ENCODE data around the gene LILRB3. TPM values are rescaled to one million over a fixed set of nuclear protein-coding genes. Genes with fewer than 3 reads are reported as not detected.
"Not testable (repeated sequence)": the region's sequence is repeated elsewhere in the genome, so short reads cannot be mapped to it uniquely, and the experiment has no call there.

LILRB3 gene
- not detected for polyA plus RNA-seq (2013, experiment 1 of 2)
- polyA plus RNA-seq (2013, experiment 2 of 2), result not detected

DNA sequence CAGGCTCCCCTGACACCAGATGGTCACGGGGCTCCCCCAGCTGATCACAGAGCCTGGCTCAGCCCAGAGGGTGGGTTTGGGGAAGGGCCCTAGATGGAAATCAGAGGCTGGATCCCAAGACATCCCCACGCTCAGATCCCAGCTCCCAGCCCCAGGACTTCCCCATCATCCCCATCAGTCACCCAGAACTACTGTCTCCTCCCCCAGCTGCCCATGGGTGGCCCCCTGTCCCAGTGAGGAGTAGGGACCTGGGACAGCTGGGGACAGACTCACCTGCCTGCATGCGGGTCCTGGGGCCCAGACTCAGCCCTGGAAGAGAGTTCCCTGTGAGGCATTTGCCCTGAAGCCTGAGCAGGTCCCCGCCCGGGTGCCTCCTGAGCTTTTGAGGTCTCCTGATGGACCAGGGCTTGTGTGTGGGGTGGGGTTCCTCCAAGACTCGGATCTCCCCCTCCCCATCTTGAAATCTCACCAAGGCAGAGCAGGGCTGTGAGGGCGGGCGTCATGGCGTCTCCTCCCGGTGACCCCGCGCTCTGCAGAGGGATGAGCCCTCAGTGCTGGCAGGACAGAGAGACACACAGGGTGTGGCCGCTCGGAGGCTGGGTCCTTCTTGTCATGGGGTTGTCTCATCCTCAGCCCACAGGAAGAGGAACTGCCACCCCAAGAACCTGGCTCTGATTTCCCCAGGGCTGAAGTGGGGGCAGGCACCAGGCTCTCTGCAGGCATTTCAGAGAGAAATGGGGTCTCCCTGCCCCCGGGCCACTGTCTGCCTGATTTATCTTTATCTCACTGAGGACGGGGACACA, at the start of gene LILRB3:
Gene LILRB3 (minus strand): TSS at position 534 of the 803 bp plus-strand sequence. CDS start 31 bp downstream, at position 503.
- not testable (repeated sequence) for H2AK5ac ChIP-seq (ENCODE audit: low read length, severe bottlenecking); H4K91ac ChIP-seq (ENCODE audit: low read length); DNase-seq; H3K23ac ChIP-seq (ENCODE audit: low read length in 2 of 2); H2BK12ac ChIP-seq (ENCODE audit: low read length in 2 of 2); H3K4ac ChIP-seq (ENCODE audit: low read depth in 1 of 2, low read length in 2 of 2); H3K79me1 ChIP-seq (replicated peaks; ENCODE audit: low read length, poor library complexity, severe bottlenecking); H3K9me3 ChIP-seq (ENCODE audit: control insufficient read depth, low read length); H3K9ac ChIP-seq (ENCODE audit: low read length); H3K27ac ChIP-seq (ENCODE audit: low read length, poor library complexity, severe bottlenecking); H3K4me3 ChIP-seq (ENCODE audit: insufficient read depth in 1 of 2, low read depth in 1 of 2, low read length in 2 of 2); H2BK15ac ChIP-seq (ENCODE audit: low read depth, poor library complexity, severe bottlenecking); H2BK120ac ChIP-seq (ENCODE audit: low read depth, low read length); H2AFZ ChIP-seq (ENCODE audit: low read depth, low read length); H3K4me2 ChIP-seq (ENCODE audit: low read length, poor library complexity, severe bottlenecking); H2BK5ac ChIP-seq (ENCODE audit: low read depth, low read length, poor library complexity, severe bottlenecking); H4K8ac ChIP-seq (ENCODE audit: low read length)
- H3K27me3 ChIP-seq (ENCODE audit: control insufficient read depth in 1 of 2, insufficient read depth in 1 of 2, low read length in 2 of 2), result peaks cover 4 to 19% of the 10 kb centered on the region in 2 experiments
- 91% methylated on average over 13 of the region's 16 CpGs for WGBS
- peak within 1 kb of the TSS in 1 of 2 experiments; percentile 0 for H3K18ac ChIP-seq (ENCODE audit: low read depth in 1 of 2, low read length in 2 of 2)
- peaks cover 18% of the 10 kb centered on the region for H3K4me1 ChIP-seq (ENCODE audit: control insufficient read depth, insufficient read depth, low read depth, low read length)
- peak within 1 kb of the TSS in 1 of 2 experiments; percentile 18 for H3K14ac ChIP-seq (ENCODE audit: low read length in 2 of 2)
- peaks cover 7 to 17% of the 10 kb centered on the region in 2 experiments for H3K36me3 ChIP-seq (ENCODE audit: control insufficient read depth in 1 of 2, insufficient read depth in 2 of 2, low read depth in 1 of 2, low read length in 2 of 2)

DNA sequence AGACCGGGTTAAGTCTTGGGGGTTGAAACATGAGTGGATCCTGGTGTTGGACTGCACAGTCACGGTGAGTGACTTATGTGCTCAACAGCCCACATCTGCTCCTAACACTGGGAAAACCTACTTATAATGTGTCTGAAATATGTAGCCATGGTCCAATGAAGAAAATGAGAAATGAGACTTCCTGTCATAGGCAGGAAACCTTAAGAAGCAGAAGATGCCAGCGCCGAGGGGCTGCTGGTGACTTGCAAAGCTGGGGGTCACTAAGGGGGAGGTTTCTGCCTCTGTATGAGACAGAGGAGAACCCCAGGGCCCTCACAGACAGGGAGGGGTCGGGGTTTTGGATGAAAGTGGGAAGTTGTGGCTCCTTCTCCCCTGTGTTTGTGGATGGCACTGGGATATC, 49.4 kb upstream of the LILRB3 start:
- H3K4me2 ChIP-seq (ENCODE audit: low read length, poor library complexity, severe bottlenecking); H3K79me1 ChIP-seq (replicated peaks; ENCODE audit: low read length, poor library complexity, severe bottlenecking); DNase-seq; H4K8ac ChIP-seq (ENCODE audit: low read length); H3K23ac ChIP-seq (ENCODE audit: low read length in 2 of 2); H3K18ac ChIP-seq (ENCODE audit: low read depth in 1 of 2, low read length in 2 of 2); H2BK15ac ChIP-seq (ENCODE audit: low read depth, poor library complexity, severe bottlenecking); H2BK12ac ChIP-seq (ENCODE audit: low read length in 2 of 2); H2AFZ ChIP-seq (ENCODE audit: low read depth, low read length); H3K9me3 ChIP-seq (ENCODE audit: control insufficient read depth, low read length); H2AK5ac ChIP-seq (ENCODE audit: low read length, severe bottlenecking); H2BK5ac ChIP-seq (ENCODE audit: low read depth, low read length, poor library complexity, severe bottlenecking); H3K9ac ChIP-seq (ENCODE audit: low read length); H3K36me3 ChIP-seq (ENCODE audit: control insufficient read depth in 1 of 2, insufficient read depth in 2 of 2, low read depth in 1 of 2, low read length in 2 of 2); H3K4me3 ChIP-seq (ENCODE audit: insufficient read depth in 1 of 2, low read depth in 1 of 2, low read length in 2 of 2); H3K4ac ChIP-seq (ENCODE audit: low read depth in 1 of 2, low read length in 2 of 2); H3K4me1 ChIP-seq (ENCODE audit: control insufficient read depth, insufficient read depth, low read depth, low read length); H2BK120ac ChIP-seq (ENCODE audit: low read depth, low read length); H3K14ac ChIP-seq (ENCODE audit: low read length in 2 of 2); H3K27ac ChIP-seq (ENCODE audit: low read length, poor library complexity, severe bottlenecking); H4K91ac ChIP-seq (ENCODE audit: low read length): not testable (repeated sequence)
- peaks cover 0 to 24% of the 10 kb centered on the region in 2 experiments for H3K27me3 ChIP-seq (ENCODE audit: control insufficient read depth in 1 of 2, insufficient read depth in 1 of 2, low read length in 2 of 2)
- WGBS, result 75% methylated on average over 4 of the region's 5 CpGs

DNA sequence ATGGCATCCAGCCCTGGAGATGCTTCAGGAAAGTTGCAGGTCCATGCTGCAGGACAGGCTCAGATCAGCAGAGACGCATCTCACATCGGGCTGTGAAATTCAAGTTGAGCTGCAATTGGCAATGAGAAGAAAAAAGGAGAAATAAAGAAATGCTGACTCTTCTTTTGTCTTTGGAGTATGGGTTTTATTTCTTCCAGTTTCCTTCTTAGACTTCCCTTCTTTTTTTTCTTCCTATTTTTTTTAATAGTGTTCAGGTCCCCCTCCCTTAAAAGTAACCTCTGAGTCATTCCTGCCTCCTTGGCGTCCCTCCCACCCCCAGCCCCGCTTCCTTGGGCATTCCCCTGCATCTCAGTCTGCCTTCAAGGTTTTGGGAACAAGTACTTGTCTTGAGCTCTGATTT, 48.8 kb upstream of the LILRB3 start:
- not testable (repeated sequence) for H2BK15ac ChIP-seq (ENCODE audit: low read depth, poor library complexity, severe bottlenecking); H3K4me2 ChIP-seq (ENCODE audit: low read length, poor library complexity, severe bottlenecking); DNase-seq; H2AK5ac ChIP-seq (ENCODE audit: low read length, severe bottlenecking); H3K18ac ChIP-seq (ENCODE audit: low read depth in 1 of 2, low read length in 2 of 2); H3K9ac ChIP-seq (ENCODE audit: low read length); H2AFZ ChIP-seq (ENCODE audit: low read depth, low read length); H3K4ac ChIP-seq (ENCODE audit: low read depth in 1 of 2, low read length in 2 of 2); H2BK120ac ChIP-seq (ENCODE audit: low read depth, low read length); H4K91ac ChIP-seq (ENCODE audit: low read length); H3K27ac ChIP-seq (ENCODE audit: low read length, poor library complexity, severe bottlenecking); H3K4me3 ChIP-seq (ENCODE audit: insufficient read depth in 1 of 2, low read depth in 1 of 2, low read length in 2 of 2); H2BK12ac ChIP-seq (ENCODE audit: low read length in 2 of 2); H3K79me1 ChIP-seq (replicated peaks; ENCODE audit: low read length, poor library complexity, severe bottlenecking); H3K14ac ChIP-seq (ENCODE audit: low read length in 2 of 2); H2BK5ac ChIP-seq (ENCODE audit: low read depth, low read length, poor library complexity, severe bottlenecking); H3K9me3 ChIP-seq (ENCODE audit: control insufficient read depth, low read length); H4K8ac ChIP-seq (ENCODE audit: low read length); H3K4me1 ChIP-seq (ENCODE audit: control insufficient read depth, insufficient read depth, low read depth, low read length); H3K36me3 ChIP-seq (ENCODE audit: control insufficient read depth in 1 of 2, insufficient read depth in 2 of 2, low read depth in 1 of 2, low read length in 2 of 2); H3K23ac ChIP-seq (ENCODE audit: low read length in 2 of 2)
- H3K27me3 ChIP-seq (ENCODE audit: control insufficient read depth in 1 of 2, insufficient read depth in 1 of 2, low read length in 2 of 2), result peaks cover 0 to 24% of the 10 kb centered on the region in 2 experiments
- WGBS, result 40% methylated on average over 1 of the region's 4 CpGs

DNA sequence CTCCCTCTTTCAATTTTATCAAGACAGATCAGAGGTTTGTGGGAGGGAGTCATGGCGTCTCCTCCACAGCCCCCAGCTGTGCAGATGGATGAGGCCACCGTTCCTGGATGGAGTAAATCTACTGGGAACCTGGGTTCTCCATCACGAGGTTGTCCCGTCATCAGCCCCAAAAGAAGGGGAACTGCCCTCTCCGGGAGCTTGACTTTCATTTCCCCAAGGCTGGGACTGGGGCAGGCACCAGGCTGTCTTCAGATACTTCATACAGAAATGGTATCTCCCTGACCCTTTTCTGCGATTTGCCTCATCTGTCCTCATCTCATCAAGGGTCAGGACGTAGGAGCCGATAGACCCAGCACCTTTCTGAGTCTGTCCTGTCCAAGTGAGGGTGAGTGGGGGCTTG, 48.3 kb upstream of the LILRB3 start:
- no peak overlapping the region for H3K27ac ChIP-seq (ENCODE audit: low read length, poor library complexity, severe bottlenecking)
- H3K4me3 ChIP-seq (ENCODE audit: insufficient read depth in 1 of 2, low read depth in 1 of 2, low read length in 2 of 2), result no peak overlapping the region
- 85% methylated on average over 8 of the region's 8 CpGs for WGBS
- no peaks in the 10 kb centered on the region for H3K4me1 ChIP-seq (ENCODE audit: control insufficient read depth, insufficient read depth, low read depth, low read length)
- no peak overlapping the region for H3K4ac ChIP-seq (ENCODE audit: low read depth in 1 of 2, low read length in 2 of 2)
- H3K9ac ChIP-seq (ENCODE audit: low read length), result no peak overlapping the region
- no peaks in the 10 kb centered on the region for H3K36me3 ChIP-seq (ENCODE audit: control insufficient read depth in 1 of 2, insufficient read depth in 2 of 2, low read depth in 1 of 2, low read length in 2 of 2)
- peaks cover 0 to 24% of the 10 kb centered on the region in 2 experiments for H3K27me3 ChIP-seq (ENCODE audit: control insufficient read depth in 1 of 2, insufficient read depth in 1 of 2, low read length in 2 of 2)
- no peak overlapping the region for H4K91ac ChIP-seq (ENCODE audit: low read length)
- no peak for DNase-seq
- no peak overlapping the region for H3K4me2 ChIP-seq (ENCODE audit: low read length, poor library complexity, severe bottlenecking)
- no peak overlapping the region for H2BK5ac ChIP-seq (ENCODE audit: low read depth, low read length, poor library complexity, severe bottlenecking)
- H4K8ac ChIP-seq (ENCODE audit: low read length), result no peak overlapping the region
- no peak overlapping the region for H3K23ac ChIP-seq (ENCODE audit: low read length in 2 of 2)
- H2BK12ac ChIP-seq (ENCODE audit: low read length in 2 of 2), result no peak overlapping the region
- no peak overlapping the region for H3K18ac ChIP-seq (ENCODE audit: low read depth in 1 of 2, low read length in 2 of 2)
- H3K79me1 ChIP-seq (replicated peaks; ENCODE audit: low read length, poor library complexity, severe bottlenecking), result no peaks in the 10 kb centered on the region
- no peak overlapping the region for H3K14ac ChIP-seq (ENCODE audit: low read length in 2 of 2)
- no peaks in the 10 kb centered on the region for H3K9me3 ChIP-seq (ENCODE audit: control insufficient read depth, low read length)
- H2BK120ac ChIP-seq (ENCODE audit: low read depth, low read length), result no peak overlapping the region
- H2AFZ ChIP-seq (ENCODE audit: low read depth, low read length), result no peak overlapping the region
- no peak overlapping the region for H2AK5ac ChIP-seq (ENCODE audit: low read length, severe bottlenecking)
- H2BK15ac ChIP-seq (ENCODE audit: low read depth, poor library complexity, severe bottlenecking), result no peak overlapping the region

Data from mesenchymal stem cell (in vitro differentiated cells and primary cell).